ENCODE measurements around the gene TMEM132A. TPM values are rescaled to one million over a fixed set of nuclear protein-coding genes. Genes with fewer than 3 reads are reported as not detected.

TMEM132A gene
- total and polyA plus RNA-seq, 9 of the 15 experiments (the other 6 are each of a cell fraction or from before 2014, with no cell fraction given): 0.04 to 1.1 (median 0.18) TPM; not detected in 4

- H3K79me2 ChIP-seq (ENCODE audit: control insufficient read depth, insufficient read depth, low read length): no peaks in the 10 kb centered on the region
- H3K4me1 ChIP-seq (replicated peaks in 1 of 2; ENCODE audit: control insufficient read depth in 2 of 2, insufficient read depth in 2 of 2, low read length in 2 of 2): peaks cover 0 to 4% of the 10 kb centered on the region in 2 experiments; a peak in 1 of 5 replicates
- no peak overlapping the region for H3K9ac ChIP-seq (ENCODE audit: insufficient read depth in 1 of 2, low read depth in 2 of 2, low read length in 2 of 2)
- CTCF ChIA-PET (ENCODE audit: low intra/inter-chr PET ratio): no interaction called here
- H4K20me1 ChIP-seq (replicated peaks; ENCODE audit: control insufficient read depth, insufficient read depth, low read length): 0 out of 2 replicates have a peak, but pooled peaks cover 6% of the 10 kb centered on the region
- no peak for DNase-seq (ENCODE audit: extremely low read depth in 1 of 4, low spot score in 3 of 4)
- no peak overlapping the region for H3K27ac ChIP-seq (ENCODE audit: extremely low read depth, low read depth, low read length)
- H3K36me3 ChIP-seq (ENCODE audit: control insufficient read depth, insufficient read depth, low read length): no peaks in the 10 kb centered on the region
- WGBS (ENCODE audit: insufficient coverage, low coverage, missing lambda C conversion rate): 5% methylated on average over 6 of the region's 6 CpGs
- no peaks in the 10 kb centered on the region for H3K9me3 ChIP-seq (replicated peaks; ENCODE audit: control insufficient read depth, insufficient read depth, low read depth, low read length)
- H3K4me3 ChIP-seq: no peak overlapping the region
- H2AFZ ChIP-seq (ENCODE audit: low read depth, low read length): no peak overlapping the region
- no peaks in the 10 kb centered on the region for H3K9me1 ChIP-seq (ENCODE audit: control insufficient read depth, insufficient read depth, low read length)
- TF ChIP-seq RBM14 (IDR thresholded peaks at IDR 0.05; ENCODE audit: borderline replicate concordance, insufficient read depth, low read depth, low read length) (no peak), CBFB (CRISPR knock-in tag; IDR thresholded peaks at IDR 0.05) (no peak), BMI1 (IDR thresholded peaks at IDR 0.05; ENCODE audit: low read length) (no peak), MAFF (IDR thresholded peaks at IDR 0.05; ENCODE audit: low read length) (no peak), SMAD1 (IDR thresholded peaks at IDR 0.05; ENCODE audit: low read depth, low read length, partially characterized antibody) (no peak), POLR3A (IDR thresholded peaks at IDR 0.05; ENCODE audit: borderline replicate concordance, extremely low read depth, insufficient read depth, insufficient read length) (no peak), HOMEZ (CRISPR knock-in tag; IDR thresholded peaks at IDR 0.05) (no peak), MYNN (IDR thresholded peaks at IDR 0.05) (no peak), MYNN (CRISPR knock-in tag; IDR thresholded peaks at IDR 0.05) (no peak), NCOA6 (IDR thresholded peaks at IDR 0.05) (no peak), C11orf30 (IDR thresholded peaks at IDR 0.05; ENCODE audit: low read depth) (no peak), SRF (CRISPR knock-in tag; IDR thresholded peaks at IDR 0.05) (no peak), ILF3 (IDR thresholded peaks at IDR 0.05; ENCODE audit: borderline replicate concordance) (no peak), CC2D1A (IDR thresholded peaks at IDR 0.05) (no peak), FOSL1 (tag; conservative IDR thresholded peaks at IDR 0.05) (no peak)
- TF ChIP-seq, protein P1, sequence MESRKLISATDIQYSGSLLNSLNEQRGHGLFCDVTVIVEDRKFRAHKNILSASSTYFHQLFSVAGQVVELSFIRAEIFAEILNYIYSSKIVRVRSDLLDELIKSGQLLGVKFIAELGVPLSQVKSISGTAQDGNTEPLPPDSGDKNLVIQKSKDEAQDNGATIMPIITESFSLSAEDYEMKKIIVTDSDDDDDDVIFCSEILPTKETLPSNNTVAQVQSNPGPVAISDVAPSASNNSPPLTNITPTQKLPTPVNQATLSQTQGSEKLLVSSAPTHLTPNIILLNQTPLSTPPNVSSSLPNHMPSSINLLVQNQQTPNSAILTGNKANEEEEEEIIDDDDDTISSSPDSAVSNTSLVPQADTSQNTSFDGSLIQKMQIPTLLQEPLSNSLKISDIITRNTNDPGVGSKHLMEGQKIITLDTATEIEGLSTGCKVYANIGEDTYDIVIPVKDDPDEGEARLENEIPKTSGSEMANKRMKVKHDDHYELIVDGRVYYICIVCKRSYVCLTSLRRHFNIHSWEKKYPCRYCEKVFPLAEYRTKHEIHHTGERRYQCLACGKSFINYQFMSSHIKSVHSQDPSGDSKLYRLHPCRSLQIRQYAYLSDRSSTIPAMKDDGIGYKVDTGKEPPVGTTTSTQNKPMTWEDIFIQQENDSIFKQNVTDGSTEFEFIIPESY (CRISPR knock-in tag; IDR thresholded peaks at IDR 0.05): no peak
- no TSS peak for BruUV-seq (replicated peaks)
- no peak for ATAC-seq
- H3K4me2 ChIP-seq (ENCODE audit: insufficient read depth, low read length): no peak overlapping the region
- intact Hi-C loops (cut with micrococcal nuclease): no loop called here
- FAIRE-seq: no peak
- in situ Hi-C loops (cut with MboI): no loop called here
- peaks cover 32 to 71% of the 10 kb centered on the region in 2 experiments for H3K27me3 ChIP-seq (ENCODE audit: control insufficient read depth in 2 of 2, insufficient read depth in 2 of 2, low read length in 2 of 2)
- POLR2A ChIA-PET: interaction anchor here (0.6 kb wide), 2 partner anchors 10 to 1866 kb away, joined by 3 read pairs; no protein-coding TSS in a partner anchor
These were observed 50.5 kb downstream of the TMEM132A start for GRCh38 chr11:60974726-60975125.
